OCI-M2 (cell line): ENCODE measurements around the gene TNFRSF19.
"Not testable (repeated sequence)": the region's sequence is repeated elsewhere in the genome, so short reads cannot be mapped to it uniquely, and the experiment has no call there.

Source experiments
- DNase-seq: peaks from one replicate; lab custom pipeline; 2025; ENCODE audit not compliant: unreplicated experiment; lab: John Stamatoyannopoulos, UW

The TNFRSF19 gene, protein sequence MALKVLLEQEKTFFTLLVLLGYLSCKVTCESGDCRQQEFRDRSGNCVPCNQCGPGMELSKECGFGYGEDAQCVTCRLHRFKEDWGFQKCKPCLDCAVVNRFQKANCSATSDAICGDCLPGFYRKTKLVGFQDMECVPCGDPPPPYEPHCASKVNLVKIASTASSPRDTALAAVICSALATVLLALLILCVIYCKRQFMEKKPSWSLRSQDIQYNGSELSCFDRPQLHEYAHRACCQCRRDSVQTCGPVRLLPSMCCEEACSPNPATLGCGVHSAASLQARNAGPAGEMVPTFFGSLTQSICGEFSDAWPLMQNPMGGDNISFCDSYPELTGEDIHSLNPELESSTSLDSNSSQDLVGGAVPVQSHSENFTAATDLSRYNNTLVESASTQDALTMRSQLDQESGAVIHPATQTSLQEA

GRCh38 chr13:23570099-23570920 lies at the start of gene TNFRSF19:
TNFRSF19 (plus strand) TSS chr13:23570412; CDS start chr13:23590184, 19,772 bp downstream.
- DNase-seq = peak; percentile 58

DNA sequence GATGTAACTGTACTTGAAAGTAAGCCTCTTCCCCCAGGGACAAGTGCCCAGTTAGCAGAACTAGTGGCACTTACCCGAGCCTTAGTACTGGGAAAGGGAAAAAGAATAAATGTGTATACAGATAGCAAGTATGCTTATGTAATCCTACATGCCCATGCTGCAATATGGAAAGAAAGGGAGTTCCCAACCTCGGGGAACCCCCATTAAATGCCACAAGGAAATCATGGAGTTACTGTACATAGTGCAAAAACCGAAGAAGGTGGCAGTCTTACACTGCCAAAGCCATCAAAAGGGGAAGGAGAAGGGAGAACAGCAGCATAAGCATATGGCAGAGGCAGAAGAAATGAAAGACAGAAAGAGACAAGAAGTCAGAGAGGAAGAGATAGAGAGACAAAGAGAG lies 40.3 kb upstream of the TNFRSF19 start:
- DNase-seq = not testable (repeated sequence)

- no peak for DNase-seq
These were observed 38.8 kb upstream of the TNFRSF19 start for GRCh38 chr13:23531446-23531845.

- no peak for DNase-seq
These were observed 36.1 kb upstream of the TNFRSF19 start for GRCh38 chr13:23534090-23534489.

GRCh38 chr13:23541221-23541824 lies 28.9 kb upstream of the TNFRSF19 start:
- DNase-seq = no peak

DNA sequence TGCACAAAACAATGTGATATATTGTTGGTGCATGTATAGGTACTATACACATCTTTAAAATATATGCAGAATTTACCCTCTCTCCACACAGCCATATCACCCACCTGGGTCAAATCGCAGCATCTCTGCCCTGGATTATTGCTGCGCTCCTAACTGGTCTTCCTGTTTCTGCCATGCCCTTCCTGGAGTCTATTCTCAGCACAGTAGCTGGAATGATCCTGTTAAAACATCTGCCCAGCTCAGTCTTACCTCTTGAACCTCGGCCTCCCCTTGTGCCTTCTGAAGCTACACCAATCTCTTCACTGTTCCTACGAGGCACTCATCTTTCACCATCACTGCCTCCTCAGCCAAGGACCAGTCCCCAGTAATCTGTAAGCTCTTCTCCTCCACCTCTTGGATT lies 25.5 kb upstream of the TNFRSF19 start:
- no peak for DNase-seq

DNA sequence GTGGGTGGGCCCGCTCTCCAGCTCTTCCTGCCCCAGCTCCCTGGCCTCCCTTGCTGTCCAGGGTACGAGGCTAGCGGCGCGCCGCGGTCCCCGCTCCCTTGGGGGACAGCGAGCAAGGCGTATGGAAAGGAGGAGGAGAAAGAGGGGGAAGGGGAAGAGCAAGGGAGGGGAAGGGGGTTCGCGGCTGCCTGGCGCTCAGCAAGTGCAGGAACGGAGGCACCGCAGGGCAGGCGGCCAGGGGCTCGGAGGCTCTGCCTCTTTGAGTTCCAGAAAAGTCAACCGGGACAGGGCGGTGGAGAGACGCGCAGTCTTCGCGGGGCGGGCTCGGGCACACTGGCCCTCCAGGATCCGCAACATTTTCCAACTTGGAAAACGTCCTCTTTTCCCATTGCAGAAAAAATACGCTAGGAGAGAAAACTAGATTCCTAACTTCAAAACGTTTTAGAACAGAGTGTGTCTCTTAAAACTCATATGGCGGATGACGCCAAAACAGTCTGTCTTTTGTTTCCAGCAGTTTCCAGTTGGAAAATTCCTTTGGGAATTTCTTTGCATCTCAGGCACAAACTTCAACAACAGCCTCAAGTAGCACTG lies 23.1 kb upstream of the TNFRSF19 start:
- no peak for DNase-seq

- DNase-seq = no peak
These were observed 20.5 kb upstream of the TNFRSF19 start for GRCh38 chr13:23549724-23550123.

- DNase-seq = no peak
These were observed 20.0 kb upstream of the TNFRSF19 start for GRCh38 chr13:23550163-23550562.

DNA sequence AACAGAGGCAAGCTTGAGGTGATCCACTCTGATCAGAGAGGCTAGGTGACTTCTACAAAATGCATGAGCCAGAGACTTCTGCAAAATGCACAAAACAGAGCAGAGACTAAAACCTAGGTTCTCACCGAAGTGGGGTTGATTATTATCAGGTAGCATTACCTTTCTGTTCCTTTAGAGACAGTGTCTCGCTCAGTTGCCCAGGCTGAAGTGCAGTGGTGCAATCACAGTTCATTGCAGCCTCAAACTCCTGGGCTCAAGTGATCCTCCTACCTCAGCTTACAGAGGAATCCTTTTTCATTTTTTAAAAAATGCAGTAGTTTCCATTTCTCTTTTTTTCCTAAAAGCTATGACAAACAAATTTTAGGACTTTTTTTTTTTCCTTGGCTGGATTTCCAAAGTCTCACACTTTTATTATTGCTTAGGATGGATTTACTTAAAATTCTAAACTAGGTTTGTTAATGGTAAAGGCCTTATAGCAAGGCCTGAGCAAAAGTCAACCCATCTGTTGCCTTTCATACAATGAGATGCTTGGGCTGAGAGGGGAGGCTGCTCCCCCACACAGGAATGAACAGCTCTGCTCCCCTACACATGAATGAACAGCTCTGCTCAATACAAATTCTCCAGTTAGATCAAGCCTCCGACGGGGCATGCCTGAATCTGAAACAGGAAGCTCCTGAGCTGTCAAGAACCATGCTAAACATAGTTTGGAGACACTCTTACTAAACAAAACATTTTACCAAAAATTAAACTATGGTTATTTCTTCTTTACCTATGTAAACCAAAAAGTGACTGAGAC lies 18.8 kb upstream of the TNFRSF19 start:
- no peak for DNase-seq

DNA sequence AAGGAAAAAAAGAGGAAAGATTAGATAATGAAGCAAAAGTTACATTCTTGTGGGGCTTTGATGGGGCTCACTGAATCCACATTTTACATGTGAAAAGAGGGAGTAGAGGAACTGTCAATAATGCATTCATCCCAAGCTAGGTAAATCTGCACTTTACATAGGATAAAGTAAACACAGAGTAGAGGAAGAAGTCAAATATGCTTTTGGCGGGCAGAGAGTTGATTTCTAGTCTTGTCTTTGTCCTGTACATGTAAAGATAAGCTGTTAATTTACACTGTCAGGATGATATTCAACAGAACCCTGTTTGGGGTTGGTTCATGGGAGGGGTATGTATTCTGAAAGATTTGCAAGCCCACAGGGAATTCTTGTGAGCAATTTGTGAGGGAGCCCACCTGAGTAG lies 18.0 kb upstream of the TNFRSF19 start:
- DNase-seq = no peak

- DNase-seq = no peak
These were observed 17.6 kb upstream of the TNFRSF19 start for GRCh38 chr13:23552661-23553060.

- DNase-seq = no peak
These were observed 16.2 kb upstream of the TNFRSF19 start for GRCh38 chr13:23554000-23554399.

GRCh38 chr13:23557043-23557442 lies 13.2 kb upstream of the TNFRSF19 start:
- no peak for DNase-seq

- no peak for DNase-seq
These were observed 12.5 kb upstream of the TNFRSF19 start for GRCh38 chr13:23557733-23558132.

DNA sequence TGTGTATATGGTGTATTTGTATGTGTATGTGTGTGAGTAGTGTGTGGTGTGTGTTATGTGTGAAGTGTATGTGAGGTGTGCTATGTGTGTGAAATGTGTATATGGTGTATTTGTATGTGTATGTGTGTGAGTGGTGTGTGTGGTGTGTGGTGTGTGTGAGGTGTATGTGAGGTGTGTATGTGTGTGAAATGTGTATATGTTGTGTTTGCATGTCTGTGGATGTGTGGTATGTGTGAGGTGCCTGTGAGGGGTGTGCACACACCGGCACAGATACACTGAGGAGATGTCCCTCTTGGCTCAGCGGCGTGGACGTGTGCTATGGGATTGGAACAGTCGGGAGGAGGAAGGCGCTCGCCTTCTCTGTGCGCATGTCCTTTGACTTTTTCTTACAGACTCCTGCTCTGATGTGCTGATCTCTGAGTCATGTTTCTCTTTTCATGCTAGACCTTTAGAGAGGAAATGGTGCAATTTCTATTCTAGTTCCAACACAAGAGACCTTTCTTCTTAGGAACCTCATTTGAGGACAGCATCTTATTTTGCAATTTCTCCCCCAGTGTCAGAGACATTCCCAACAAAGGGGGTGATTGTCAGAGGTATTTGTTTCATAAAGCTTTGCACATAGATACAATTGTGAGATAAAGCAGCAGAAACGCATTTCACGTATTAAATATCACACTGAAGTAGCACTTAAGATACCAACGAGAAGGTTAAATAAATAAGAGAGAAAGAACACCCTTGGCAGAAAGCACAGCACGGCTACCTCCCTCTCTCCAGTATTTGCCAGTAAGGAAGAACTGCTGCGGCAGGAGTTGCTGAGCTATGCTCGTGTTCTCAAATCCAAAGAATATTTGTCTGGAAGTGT lies 11.3 kb upstream of the TNFRSF19 start:
- DNase-seq = no peak

GRCh38 chr13:23560571-23561089 lies 9.6 kb upstream of the TNFRSF19 start:
- DNase-seq = no peak

DNA sequence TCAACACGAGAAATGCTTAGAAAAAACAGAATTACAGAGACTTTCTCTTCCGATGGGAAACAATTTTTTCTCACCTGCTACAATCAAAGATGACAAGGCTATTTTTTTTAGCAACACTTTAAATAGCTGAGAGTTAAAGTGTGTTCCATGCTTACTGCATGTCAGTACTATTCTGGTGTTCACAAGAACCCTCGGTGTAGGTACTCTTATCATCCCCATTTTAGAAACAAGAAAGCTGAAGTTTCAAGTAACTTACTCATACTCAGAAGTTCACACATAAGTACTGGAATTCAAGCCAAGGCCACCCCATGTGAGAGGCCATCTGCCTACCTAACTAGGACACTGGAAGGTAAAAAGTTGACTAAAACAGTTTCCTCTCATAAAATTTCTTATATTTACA lies 9.0 kb upstream of the TNFRSF19 start:
- DNase-seq = no peak

DNA sequence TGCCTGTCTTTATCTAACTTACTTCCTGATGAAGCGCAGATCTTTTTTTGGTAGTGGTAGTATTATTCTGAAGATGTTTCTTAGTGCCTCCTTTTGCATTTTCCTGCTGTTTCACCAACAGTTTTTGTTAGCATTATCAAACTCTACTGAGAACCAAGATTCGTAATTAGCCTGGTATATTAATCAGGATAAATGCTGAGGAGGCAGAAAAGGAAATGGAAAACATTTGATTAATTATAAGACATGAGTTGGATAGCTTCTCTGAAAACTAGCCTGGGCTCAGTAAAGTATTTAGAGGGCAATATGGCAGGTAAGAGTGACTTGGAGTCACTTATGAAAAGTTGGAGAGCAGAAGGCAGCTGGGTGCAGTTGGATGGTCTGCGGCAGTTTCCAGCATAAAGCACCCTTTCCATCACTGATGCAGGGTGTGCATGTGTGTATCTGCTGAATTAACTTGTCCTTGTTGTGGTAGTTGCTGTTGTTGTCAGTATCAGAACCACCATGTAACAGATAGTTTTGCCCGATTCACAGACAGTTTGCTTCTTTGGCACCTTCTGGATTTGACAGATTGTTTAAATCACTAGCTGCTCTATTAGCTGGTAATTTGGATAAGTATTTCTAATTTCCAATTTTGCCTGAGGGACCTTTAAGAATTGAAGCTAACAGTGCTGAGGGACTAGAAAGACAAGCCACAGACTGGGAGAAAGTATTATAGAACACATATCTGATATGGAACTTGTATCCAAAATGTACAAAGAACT lies 6.9 kb upstream of the TNFRSF19 start:
- DNase-seq = no peak
